Kidney epithelial cell (primary cell): Measurements from ENCODE around the gene OGDHL. TPM values are rescaled to one million over a fixed set of nuclear protein-coding genes. Genes with fewer than 3 reads are reported as not detected.
"Not testable (repeated sequence)": the region's sequence is repeated elsewhere in the genome, so short reads cannot be mapped to it uniquely, and the experiment has no call there.

Source experiments
- DNase-seq: peaks from one replicate; pipeline ENCODE4 v3.0.0-alpha.2; 2010; ENCODE audit warnings: low read depth
- H3K27me3 ChIP-seq: 2 replicates; pipeline ENCODE4 v1.6.0; 2011; ENCODE audit warnings: low read length; ENCODE audit not compliant: control insufficient read depth, insufficient read depth
- H3K36me3 ChIP-seq: 2 replicates; pipeline ENCODE4 v1.5.1; 2011; ENCODE audit warnings: low read length; ENCODE audit not compliant: control insufficient read depth, insufficient read depth
- H3K4me3 ChIP-seq: 2 replicates; pipeline ENCODE4 v1.5.1; 2011; ENCODE audit warnings: low read depth, mild to moderate bottlenecking, control low read depth, low read length
- total RNA-seq: library from RNA; depleted of rRNA; stranded (reverse); fragments of >200 nt; gene quantifications from 2 replicates; pipeline ENCODE4 v1.2.3, GENCODE V29; 2015
- TF ChIP-seq, protein P1 (sequence below): IDR thresholded peaks from 2 replicates; pipeline ENCODE4 v1.5.1; 2011; ENCODE audit warnings: mild to moderate bottlenecking, moderate library complexity, low read length, control low read depth, inconsistent platforms; ENCODE audit not compliant: insufficient read depth, poor library complexity, severe bottlenecking

Gene OGDHL
- total RNA-seq, 1 donor from 2014 or later: 1.7 TPM

DNA sequence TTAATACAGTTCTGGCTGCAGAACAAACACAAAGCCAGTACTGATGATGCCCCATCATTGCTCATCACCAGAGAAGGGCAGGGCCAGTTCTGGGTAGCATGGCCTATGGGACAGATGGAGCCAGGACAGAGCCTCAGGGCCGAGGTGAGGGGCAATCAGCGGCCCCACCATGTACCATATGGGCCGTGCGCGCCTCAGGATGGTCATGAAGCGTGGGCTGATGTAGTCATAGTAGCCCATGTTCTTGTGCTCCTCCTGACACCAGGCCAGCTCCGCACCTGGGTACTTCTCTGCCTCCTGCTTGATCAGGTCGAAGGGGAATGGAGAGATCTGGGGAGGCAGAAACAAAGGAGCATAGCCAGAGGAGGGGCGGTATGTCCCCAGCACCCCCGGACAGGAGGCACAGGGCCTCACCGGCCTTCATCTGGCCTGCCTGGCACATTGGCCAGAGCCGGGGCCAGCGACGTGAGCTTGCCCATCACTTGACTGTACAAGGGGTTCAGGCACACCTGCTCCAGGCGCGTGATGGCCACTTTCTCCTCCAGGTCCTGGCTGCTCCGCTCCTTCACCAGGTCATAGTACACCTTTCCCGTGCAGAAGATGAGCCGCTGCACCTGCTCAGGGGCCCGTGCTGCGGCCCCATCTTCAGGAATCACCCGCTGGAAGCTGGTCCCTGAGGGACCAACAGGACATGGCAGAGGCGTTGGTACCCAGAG, 26.1 kb downstream of the OGDHL start:
- no peak overlapping the region for H3K4me3 ChIP-seq
- TF ChIP-seq, protein P1, sequence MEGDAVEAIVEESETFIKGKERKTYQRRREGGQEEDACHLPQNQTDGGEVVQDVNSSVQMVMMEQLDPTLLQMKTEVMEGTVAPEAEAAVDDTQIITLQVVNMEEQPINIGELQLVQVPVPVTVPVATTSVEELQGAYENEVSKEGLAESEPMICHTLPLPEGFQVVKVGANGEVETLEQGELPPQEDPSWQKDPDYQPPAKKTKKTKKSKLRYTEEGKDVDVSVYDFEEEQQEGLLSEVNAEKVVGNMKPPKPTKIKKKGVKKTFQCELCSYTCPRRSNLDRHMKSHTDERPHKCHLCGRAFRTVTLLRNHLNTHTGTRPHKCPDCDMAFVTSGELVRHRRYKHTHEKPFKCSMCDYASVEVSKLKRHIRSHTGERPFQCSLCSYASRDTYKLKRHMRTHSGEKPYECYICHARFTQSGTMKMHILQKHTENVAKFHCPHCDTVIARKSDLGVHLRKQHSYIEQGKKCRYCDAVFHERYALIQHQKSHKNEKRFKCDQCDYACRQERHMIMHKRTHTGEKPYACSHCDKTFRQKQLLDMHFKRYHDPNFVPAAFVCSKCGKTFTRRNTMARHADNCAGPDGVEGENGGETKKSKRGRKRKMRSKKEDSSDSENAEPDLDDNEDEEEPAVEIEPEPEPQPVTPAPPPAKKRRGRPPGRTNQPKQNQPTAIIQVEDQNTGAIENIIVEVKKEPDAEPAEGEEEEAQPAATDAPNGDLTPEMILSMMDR: no peak
- no peaks in the 10 kb centered on the region for H3K27me3 ChIP-seq
- DNase-seq: no peak
- H3K36me3 ChIP-seq: peaks cover 1% of the 10 kb centered on the region

DNA sequence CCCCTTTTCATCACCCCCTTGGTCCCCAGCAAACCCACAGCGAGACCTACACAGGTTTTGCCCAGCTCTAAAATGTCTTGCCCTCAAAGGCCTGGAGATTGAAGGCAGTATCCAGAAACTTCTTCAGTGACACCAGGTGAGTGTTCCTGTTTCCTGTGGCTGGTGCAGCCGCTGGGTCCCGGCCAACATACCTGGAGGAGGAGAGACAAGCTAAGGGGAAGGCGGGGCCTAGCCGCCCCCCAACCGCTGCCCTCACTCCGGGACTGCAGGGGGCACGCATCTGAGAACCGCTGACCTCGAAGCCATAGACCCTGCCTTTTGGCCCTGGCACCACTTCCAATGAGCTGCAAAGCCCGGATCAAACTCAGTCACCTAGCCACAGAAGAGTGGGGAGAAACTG, 27.0 kb downstream of the OGDHL start:
- TF ChIP-seq, protein P1: no peak
- no peaks in the 10 kb centered on the region for H3K27me3 ChIP-seq
- H3K36me3 ChIP-seq: peaks cover 1% of the 10 kb centered on the region
- no peak for DNase-seq
- H3K4me3 ChIP-seq: no peak overlapping the region

DNA sequence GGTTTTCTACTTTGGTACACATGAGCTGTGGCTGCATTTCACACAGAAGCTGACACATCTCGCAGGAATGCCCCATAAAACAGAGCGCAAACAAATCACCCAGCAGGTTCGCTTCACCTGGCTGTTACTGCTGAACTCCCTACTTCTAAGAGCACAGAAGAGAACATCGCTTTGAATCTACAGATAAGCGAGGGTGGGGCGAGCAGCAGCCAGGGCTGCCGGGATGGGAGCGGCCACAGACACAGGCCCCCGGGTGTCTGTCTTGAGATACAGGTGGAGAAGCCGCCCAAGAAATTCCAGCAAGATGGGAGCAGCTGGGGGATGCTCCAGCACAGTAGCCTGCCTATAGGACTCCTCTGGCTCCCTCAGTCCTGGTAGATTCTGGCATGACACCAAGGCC, 27.4 kb downstream of the OGDHL start:
- Histone ChIP-seq H3K36me3 (peaks cover 1% of the 10 kb centered on the region), H3K4me3 (no peak overlapping the region), H3K27me3 (no peaks in the 10 kb centered on the region)
- TF ChIP-seq, protein P1: no peak
- peak; percentile 2 for DNase-seq

DNA sequence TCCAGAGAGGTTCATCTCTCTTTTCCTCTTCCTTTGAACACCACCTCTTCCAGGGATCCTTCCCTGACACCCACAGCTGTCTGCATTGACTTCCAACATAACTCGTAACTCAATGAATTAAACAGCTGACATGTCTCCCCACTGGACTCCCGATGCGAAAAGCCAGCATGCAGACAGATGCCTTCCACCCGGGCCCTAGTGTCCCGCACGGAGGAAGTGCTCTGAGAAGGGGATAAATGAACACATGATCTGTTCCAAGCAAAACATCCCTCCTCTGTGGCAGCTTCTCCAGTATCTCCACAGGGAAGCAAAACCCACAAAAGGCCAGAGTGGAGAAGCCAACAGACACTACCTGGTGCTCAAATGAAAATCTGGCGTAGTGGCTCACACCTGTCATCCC, 28.3 kb downstream of the OGDHL start:
- TF ChIP-seq, protein P1: no peak
- DNase-seq: no peak
- Histone ChIP-seq H3K27me3 (no peaks in the 10 kb centered on the region), H3K36me3 (peaks cover 1% of the 10 kb centered on the region), H3K4me3 (no peak overlapping the region)

DNA sequence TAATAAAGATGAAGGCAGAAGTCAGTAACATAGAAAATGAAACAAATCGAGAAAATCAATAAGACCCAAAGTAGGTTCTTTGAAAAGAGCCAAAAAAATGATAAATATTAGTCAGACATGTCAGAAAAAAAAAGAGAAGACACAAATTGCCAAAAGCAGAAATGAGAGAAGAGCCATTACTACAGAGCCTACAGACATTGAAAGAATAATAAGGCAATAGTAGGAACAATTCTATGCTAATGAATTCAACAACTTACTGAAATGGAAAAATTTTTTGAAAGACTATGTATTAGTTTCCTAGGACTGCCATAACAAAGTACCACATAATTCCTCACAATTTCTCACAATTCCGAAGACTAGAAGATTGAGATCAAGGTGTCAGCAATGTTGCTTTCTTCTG, 35.5 kb downstream of the OGDHL start:
- H3K4me3 ChIP-seq: no peak overlapping the region
- no peaks in the 10 kb centered on the region for H3K36me3 ChIP-seq
- no peaks in the 10 kb centered on the region for H3K27me3 ChIP-seq
- no peak for DNase-seq
- TF ChIP-seq, protein P1: no peak

DNA sequence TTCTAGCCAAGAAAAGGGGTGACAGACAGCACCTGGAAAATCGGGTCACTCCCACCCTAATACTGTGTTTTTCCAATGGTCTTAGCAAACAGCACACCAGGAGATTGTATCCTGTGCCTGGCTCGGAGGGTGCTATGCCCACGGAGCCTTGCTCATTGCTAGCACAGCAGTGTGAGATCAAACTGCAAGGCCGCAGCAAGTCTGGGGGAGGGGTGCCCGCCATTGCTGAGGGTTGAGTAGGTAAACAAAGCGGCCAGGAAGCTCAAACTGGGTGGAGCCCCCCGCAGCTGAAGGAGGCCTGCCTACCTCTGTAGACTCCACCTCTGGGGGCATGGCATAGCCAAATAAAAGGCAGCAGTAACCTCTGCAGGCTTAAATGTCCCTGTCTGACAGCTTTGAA, 47.0 kb downstream of the OGDHL start:
- H3K4me3 ChIP-seq, H3K36me3 ChIP-seq, H3K27me3 ChIP-seq, DNase-seq: not testable (repeated sequence)
